Kidney epithelial cell (primary cell): ENCODE results near the gene HK3. TPM values are rescaled to one million over a fixed set of nuclear protein-coding genes. Genes with fewer than 3 reads are reported as not detected.

ENCODE experiments used
- DNase-seq: peaks from one replicate; pipeline ENCODE4 v3.0.0-alpha.2; 2010; ENCODE audit warnings: low read depth
- H3K27me3 ChIP-seq: 2 replicates; pipeline ENCODE4 v1.6.0; 2011; ENCODE audit warnings: low read length; ENCODE audit not compliant: control insufficient read depth, insufficient read depth
- H3K36me3 ChIP-seq: 2 replicates; pipeline ENCODE4 v1.5.1; 2011; ENCODE audit warnings: low read length; ENCODE audit not compliant: control insufficient read depth, insufficient read depth
- H3K4me3 ChIP-seq: 2 replicates; pipeline ENCODE4 v1.5.1; 2011; ENCODE audit warnings: low read depth, mild to moderate bottlenecking, control low read depth, low read length
- total RNA-seq: library from RNA; depleted of rRNA; stranded (reverse); fragments of >200 nt; gene quantifications from 2 replicates; pipeline ENCODE4 v1.2.3, GENCODE V29; 2015
- TF ChIP-seq, protein P1 (sequence below): IDR thresholded peaks from 2 replicates; pipeline ENCODE4 v1.5.1; 2011; ENCODE audit warnings: mild to moderate bottlenecking, moderate library complexity, low read length, control low read depth, inconsistent platforms; ENCODE audit not compliant: insufficient read depth, poor library complexity, severe bottlenecking

HK3 gene
- total RNA-seq, 1 donor from 2014 or later: 0.04 TPM

DNA sequence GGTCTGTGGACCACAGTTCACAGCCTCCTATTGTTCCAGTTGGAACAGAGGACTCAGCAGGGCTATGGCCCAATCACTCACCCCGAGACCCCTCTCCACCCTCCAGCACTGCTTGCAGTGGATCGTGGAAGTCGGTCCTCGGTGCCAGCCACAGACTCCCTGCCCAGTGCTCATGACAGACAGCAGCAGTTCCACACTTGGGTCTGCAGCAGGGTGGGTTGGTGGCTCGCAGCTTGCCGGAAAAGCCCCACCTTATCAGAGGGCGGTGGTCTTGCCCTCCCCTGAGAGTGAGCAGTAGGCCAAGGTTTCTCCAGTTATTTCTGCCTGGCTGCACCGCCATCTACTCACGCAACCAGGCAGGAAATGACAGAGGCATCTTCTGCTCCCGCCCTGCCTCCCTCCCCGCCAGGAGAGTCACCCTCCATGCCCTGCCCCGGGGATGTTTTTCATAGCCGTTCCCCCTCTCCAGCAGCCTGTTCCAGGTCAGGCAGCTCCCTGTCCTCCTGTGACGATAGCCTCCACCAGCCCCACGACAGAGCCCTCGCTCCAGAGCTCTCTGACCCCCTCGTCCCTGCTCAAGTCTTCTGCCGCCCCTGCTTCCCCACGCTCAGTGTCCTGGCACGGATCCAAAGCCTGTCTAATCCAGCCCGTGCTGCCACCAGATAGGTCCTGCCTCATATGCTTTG lies 54.3 kb downstream of the HK3 start:
- peaks cover 15% of the 10 kb centered on the region for H3K27me3 ChIP-seq
- TF ChIP-seq, protein P1, sequence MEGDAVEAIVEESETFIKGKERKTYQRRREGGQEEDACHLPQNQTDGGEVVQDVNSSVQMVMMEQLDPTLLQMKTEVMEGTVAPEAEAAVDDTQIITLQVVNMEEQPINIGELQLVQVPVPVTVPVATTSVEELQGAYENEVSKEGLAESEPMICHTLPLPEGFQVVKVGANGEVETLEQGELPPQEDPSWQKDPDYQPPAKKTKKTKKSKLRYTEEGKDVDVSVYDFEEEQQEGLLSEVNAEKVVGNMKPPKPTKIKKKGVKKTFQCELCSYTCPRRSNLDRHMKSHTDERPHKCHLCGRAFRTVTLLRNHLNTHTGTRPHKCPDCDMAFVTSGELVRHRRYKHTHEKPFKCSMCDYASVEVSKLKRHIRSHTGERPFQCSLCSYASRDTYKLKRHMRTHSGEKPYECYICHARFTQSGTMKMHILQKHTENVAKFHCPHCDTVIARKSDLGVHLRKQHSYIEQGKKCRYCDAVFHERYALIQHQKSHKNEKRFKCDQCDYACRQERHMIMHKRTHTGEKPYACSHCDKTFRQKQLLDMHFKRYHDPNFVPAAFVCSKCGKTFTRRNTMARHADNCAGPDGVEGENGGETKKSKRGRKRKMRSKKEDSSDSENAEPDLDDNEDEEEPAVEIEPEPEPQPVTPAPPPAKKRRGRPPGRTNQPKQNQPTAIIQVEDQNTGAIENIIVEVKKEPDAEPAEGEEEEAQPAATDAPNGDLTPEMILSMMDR: no peak
- H3K4me3 ChIP-seq: no peak overlapping the region
- DNase-seq: no peak
- H3K36me3 ChIP-seq: no peaks in the 10 kb centered on the region

DNA sequence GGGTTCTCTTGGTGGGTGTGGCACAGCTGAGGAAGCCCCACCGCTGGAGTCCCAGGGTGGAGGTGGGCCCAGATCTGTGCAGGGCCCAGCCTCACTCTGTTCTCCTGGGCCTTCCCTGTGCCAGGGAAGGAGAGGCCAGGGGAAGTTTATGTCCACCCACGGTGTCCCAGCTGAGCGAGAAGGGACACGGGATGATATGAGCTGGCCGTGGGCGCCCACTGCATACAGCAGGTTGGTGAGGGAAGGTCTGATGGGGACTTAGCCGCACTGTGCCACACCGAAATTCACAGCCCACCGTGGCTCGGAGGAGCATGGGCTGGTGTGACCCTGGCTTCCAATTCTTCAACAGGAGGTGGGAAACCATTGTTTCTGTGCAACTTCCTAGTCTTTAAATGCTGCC lies 54.9 kb downstream of the HK3 start:
- no peak for DNase-seq
- peaks cover 13% of the 10 kb centered on the region for H3K27me3 ChIP-seq
- H3K36me3 ChIP-seq: no peaks in the 10 kb centered on the region
- TF ChIP-seq, protein P1: no peak
- no peak overlapping the region for H3K4me3 ChIP-seq

DNA sequence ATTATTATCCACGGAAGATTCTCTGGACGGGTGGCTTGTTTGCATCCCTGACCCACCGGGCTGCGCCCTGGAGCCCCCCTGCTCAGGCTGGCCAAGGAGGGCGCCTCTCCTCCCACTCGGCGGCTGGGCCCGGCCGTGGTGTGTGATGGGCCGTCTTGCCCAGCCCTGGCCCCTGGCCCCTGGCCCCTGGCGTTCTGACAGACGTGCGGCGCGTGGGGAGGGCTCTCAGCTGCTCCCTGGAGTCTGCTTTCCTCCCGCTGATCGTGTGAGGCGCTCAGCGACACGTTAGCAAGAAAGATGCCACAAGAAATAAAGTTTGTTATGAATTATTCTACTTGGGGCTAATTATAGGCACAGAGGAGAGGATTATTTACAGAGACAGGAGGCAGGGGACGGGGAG lies 55.5 kb downstream of the HK3 start:
- peaks cover 14% of the 10 kb centered on the region for H3K27me3 ChIP-seq
- DNase-seq: no peak
- TF ChIP-seq, protein P1: no peak
- no peaks in the 10 kb centered on the region for H3K36me3 ChIP-seq
- H3K4me3 ChIP-seq: no peak overlapping the region

DNA sequence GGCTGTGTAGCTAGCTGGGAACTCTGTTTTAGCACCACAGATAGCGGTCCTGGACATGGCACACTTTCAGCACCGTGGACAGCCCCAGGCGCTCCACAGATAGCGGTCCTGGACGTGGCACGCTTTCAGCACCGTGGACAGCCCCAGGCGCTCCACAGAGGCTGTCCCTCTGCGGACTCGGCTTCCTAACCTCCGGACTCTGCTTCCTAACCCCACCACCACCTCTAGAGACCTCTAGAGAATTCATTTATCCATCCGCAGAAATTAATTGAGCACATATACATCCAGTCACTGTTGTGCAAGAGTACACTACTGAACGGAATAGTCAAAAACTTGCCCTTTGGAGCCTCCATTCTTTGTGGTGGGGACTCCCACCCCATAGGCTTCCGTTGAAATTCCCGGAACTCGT lies 61.4 kb downstream of the HK3 start:
- Histone ChIP-seq H3K36me3 (no peaks in the 10 kb centered on the region), H3K27me3 (peaks cover 20% of the 10 kb centered on the region), H3K4me3 (no peak overlapping the region)
- TF ChIP-seq, protein P1: no peak
- DNase-seq: peak; percentile 43

DNA sequence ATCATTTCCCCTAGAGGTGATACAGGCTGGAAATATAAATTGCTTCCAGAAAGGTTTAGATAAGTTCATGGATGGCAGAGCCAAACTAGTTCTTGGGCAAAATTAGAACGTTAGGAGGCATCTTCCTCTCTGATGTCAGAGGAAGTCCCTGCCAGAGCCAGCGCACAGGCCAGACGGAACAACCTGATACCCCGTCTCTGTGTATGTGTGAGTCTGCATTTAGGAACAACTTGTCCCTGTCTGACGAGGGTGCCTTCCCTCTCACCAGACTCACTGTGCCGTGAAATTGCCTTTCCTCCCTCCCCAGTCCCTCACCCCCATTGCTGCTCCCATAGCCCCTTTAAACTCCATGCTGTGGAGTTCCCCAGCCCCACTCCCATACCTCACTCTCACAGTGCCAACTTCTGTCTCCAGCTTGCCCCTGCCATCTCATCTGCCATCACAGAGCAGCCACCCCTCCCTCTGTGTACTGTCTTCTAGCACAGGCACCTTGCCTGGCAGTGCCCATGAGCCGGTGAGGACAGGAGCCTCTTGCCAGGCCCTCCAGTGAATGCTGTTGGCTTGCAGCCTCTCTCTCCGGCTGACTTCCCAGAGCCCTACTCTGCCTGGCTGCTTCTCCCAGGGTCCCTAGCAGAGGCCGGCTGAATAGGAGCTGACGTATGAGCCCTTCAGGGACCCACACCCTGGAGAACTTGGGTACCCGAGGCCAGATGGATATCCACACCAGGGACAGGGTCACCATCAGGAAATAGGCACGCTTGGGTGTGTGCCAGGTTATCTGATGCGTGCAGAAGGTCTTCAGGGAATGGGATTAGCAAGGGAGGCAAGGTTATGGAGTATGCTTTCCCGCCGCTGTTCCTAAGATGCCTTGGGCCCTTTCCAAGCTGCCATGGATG lies 62.1 kb downstream of the HK3 start:
- H3K27me3 ChIP-seq: peaks cover 20% of the 10 kb centered on the region
- no peaks in the 10 kb centered on the region for H3K36me3 ChIP-seq
- TF ChIP-seq, protein P1: no peak
- DNase-seq: no peak
- no peak overlapping the region for H3K4me3 ChIP-seq
